Uterus (tissue), 4 donors: ENCODE measurements around the gene MTUS2. TPM values are rescaled to one million over a fixed set of nuclear protein-coding genes. Genes with fewer than 3 reads are reported as not detected.

Experiments used
- DNase-seq, 2 donors: peaks; one replicate each; pipeline ENCODE4 v3.0.0-alpha.2; 2019 to 2020
- H3K27ac ChIP-seq, 2 donors: fragments of 200-600 bp; sonication (generic); 1 replicate in 1 of 2; 2 replicates in 1 of 2; pipeline ENCODE4 v1.5.1; 2016 to 2018
- H3K27me3 ChIP-seq, 2 donors: fragments of 200-600 bp; sonication (generic); one replicate each; pipeline ENCODE4 v1.5.1; 2018 to 2019; ENCODE audit warnings: control low read depth in 1 of 2
- H3K36me3 ChIP-seq, 2 donors: fragments of 200-600 bp; sonication (generic); one replicate each; pipeline ENCODE4 v1.5.1; 2019; ENCODE audit warnings: control low read depth in 1 of 2
- H3K4me1 ChIP-seq, 2 donors: fragments of 200-600 bp; sonication (generic); one replicate each; pipeline ENCODE4 v1.5.1; 2018 to 2019; ENCODE audit warnings: control low read depth in 1 of 2
- H3K4me3 ChIP-seq, 2 donors: fragments of 200-600 bp; sonication (generic); 1 replicate in 1 of 2; 2 replicates in 1 of 2; pipeline ENCODE4 v1.5.1; 2018 to 2019; ENCODE audit warnings: mild to moderate bottlenecking in 1 of 2
- H3K9me3 ChIP-seq, 2 donors: fragments of 200-600 bp; sonication (generic); one replicate each; pipeline ENCODE4 v1.5.1; 2019; ENCODE audit warnings: control low read depth in 1 of 2
- POLR2A ChIP-seq, 2 donors: fragments of 450-650 bp; IDR thresholded peaks; one replicate each; pipeline ENCODE4 v1.6.1; 2016; ENCODE audit warnings: antibody characterized with exemption in 2 of 2, mild to moderate bottlenecking in 1 of 2, moderate library complexity in 1 of 2
- intact Hi-C: fragments of 100-400 bp; cut with DNase I; formaldehyde crosslinking; loops from one replicate; pipeline ENCODE4 v1.15.1; 2023; ENCODE audit warnings: low total_unique reads
- total RNA-seq, 4 donors: library from RNA; depleted of rRNA in 3 of 4; stranded (reverse); fragments of >200 nt in 3 of 4; gene quantifications; one replicate each; pipeline versions ENCODE4 v1.1.0 to v1.2.4, GENCODE V29; 2014 to 2023
- TF ChIP-seq, protein P1 (sequence below), 4 experiments: fragments of 200-600 bp in 2 of 4; fragments of 450-650 bp in 2 of 4; sonication (generic) in 2 of 4; IDR thresholded peaks; one replicate each; pipeline ENCODE4 v1.5.1; 2016 to 2019; ENCODE audit warnings: antibody characterized with exemption in 4 of 4, mild to moderate bottlenecking in 2 of 4, moderate library complexity in 1 of 4
- donor health status: DM: yes; HTN: yes; CAD: no.

Gene MTUS2
- total RNA-seq, 4 donors from 2014 or later = 0.26 to 4.0 (median 3.6) TPM; not detected in 1

DNA sequence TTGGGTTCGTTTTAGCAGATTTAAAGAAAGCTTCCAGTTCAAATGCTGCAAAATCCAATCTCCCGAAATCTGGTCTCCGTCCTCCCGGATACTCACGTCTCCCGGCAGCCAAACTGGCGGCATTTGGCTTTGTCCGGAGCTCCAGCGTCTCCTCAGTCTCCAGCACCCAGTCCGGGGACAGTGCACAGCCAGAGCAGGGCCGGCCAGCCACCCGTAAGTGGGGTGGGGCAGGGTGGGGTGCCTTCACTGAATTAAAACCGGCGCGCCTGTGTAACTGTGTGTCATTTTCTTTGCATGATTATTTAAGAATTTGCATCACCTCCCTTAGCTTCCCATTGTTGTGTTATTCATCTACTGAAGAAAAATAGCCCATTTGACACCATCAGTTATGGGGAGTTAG lies 280.6 kb downstream of the MTUS2 start:
- Histone ChIP-seq H3K36me3 (no peaks in the 10 kb centered on the region), H3K4me1 (no peaks in the 10 kb centered on the region), H3K4me3 (no peak overlapping the region), H3K9me3 (no peaks in the 10 kb centered on the region), H3K27ac (no peak overlapping the region), H3K27me3 (no peaks in the 10 kb centered on the region)
- intact Hi-C loops = no loop called here
- DNase-seq = no peak
- TF ChIP-seq POLR2A (IDR thresholded peaks at IDR 0.05) = no peak

DNA sequence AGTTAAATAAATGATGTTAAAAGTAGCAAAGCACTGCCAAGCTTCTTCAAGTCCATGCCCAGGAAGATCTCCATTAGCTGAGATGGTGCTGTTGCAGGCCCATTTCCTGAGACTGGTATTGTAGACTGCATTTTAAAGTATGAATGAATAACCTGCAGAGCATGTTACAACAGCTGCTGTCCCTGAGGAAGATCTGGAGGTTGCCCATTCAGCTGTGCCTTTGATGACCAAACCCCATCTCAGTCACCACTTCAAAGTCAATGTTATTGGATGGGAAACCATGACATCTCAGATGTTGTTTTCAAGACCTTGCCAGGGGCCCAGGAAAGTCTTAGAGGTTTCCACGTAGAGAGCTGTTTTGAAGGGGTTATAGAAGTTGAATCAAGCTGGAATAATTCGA lies 281.3 kb downstream of the MTUS2 start:
- Histone ChIP-seq H3K27me3 (no peaks in the 10 kb centered on the region), H3K4me1 (no peaks in the 10 kb centered on the region), H3K4me3 (no peak overlapping the region), H3K9me3 (no peaks in the 10 kb centered on the region), H3K36me3 (no peaks in the 10 kb centered on the region), H3K27ac (no peak overlapping the region)
- DNase-seq = no peak
- intact Hi-C loops = no loop called here
- TF ChIP-seq, protein P1, sequence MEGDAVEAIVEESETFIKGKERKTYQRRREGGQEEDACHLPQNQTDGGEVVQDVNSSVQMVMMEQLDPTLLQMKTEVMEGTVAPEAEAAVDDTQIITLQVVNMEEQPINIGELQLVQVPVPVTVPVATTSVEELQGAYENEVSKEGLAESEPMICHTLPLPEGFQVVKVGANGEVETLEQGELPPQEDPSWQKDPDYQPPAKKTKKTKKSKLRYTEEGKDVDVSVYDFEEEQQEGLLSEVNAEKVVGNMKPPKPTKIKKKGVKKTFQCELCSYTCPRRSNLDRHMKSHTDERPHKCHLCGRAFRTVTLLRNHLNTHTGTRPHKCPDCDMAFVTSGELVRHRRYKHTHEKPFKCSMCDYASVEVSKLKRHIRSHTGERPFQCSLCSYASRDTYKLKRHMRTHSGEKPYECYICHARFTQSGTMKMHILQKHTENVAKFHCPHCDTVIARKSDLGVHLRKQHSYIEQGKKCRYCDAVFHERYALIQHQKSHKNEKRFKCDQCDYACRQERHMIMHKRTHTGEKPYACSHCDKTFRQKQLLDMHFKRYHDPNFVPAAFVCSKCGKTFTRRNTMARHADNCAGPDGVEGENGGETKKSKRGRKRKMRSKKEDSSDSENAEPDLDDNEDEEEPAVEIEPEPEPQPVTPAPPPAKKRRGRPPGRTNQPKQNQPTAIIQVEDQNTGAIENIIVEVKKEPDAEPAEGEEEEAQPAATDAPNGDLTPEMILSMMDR (IDR thresholded peaks at IDR 0.05) = no peak
- no peak for TF ChIP-seq POLR2A (IDR thresholded peaks at IDR 0.05)

DNA sequence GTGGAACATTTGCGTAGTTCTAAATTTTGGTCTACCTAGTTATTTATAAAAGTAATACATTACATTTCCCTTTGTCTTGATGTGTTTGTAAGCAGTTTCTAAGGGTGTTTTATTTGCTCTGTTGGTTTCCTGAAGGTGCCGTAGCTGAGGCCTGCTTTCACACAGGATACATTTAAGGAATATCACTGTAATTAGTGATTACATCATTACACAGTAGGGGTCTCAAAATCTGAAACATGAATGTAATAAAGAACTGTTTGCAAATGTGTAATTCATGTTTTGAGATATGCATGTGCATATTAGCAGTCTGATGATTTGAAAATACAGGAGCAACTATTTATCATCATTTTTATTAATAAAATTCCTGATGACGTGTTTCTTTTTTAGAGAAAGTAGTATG lies 281.8 kb downstream of the MTUS2 start:
- no peak for DNase-seq
- no peak overlapping the region for H3K27ac ChIP-seq
- H3K36me3 ChIP-seq = no peaks in the 10 kb centered on the region
- H3K27me3 ChIP-seq = no peaks in the 10 kb centered on the region
- no peak overlapping the region for H3K4me3 ChIP-seq
- TF ChIP-seq POLR2A (IDR thresholded peaks at IDR 0.05) = no peak
- TF ChIP-seq, protein P1 (IDR thresholded peaks at IDR 0.05) = no peak
- no peaks in the 10 kb centered on the region for H3K9me3 ChIP-seq
- intact Hi-C loops = no loop called here
- no peaks in the 10 kb centered on the region for H3K4me1 ChIP-seq

DNA sequence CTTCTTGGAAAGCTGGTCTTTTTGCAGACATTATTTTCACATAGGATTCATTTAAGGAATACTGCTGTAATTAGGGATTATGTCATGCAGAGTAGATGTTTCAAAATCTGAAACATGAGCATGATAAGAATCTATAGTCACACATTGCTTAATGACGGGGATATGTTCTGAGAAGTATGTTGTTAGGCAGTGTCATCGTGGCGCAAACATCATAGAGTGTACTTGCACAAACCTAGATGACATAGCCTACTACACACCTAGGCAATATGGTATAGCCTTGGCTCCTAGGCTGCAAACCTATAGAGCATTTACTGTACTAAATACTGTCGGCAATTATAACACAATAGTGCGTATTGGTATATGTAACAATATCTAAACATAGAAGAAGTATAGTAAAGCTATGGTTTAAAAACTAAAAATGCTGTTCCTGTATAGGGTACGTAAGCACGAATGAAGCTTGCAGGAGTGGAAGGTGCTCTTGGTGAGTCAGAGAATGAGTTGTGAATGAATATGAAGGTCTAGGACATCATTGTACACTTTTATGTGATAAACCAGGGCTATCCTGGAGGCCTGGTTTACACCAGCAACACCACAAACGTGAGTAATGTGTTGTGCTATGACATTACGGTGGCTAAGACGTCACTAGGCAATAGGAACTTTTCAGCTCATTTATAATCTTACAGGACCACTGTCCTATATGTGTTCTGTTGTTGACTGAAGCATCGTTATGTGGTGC lies 283.1 kb downstream of the MTUS2 start:
- no peaks in the 10 kb centered on the region for H3K4me1 ChIP-seq
- DNase-seq = no peak
- H3K36me3 ChIP-seq = no peaks in the 10 kb centered on the region
- no peaks in the 10 kb centered on the region for H3K9me3 ChIP-seq
- H3K27ac ChIP-seq = no peak overlapping the region
- no peaks in the 10 kb centered on the region for H3K27me3 ChIP-seq
- intact Hi-C loops = no loop called here
- TF ChIP-seq POLR2A (IDR thresholded peaks at IDR 0.05) = no peak
- TF ChIP-seq, protein P1 (IDR thresholded peaks at IDR 0.05) = no peak
- H3K4me3 ChIP-seq = no peak overlapping the region

DNA sequence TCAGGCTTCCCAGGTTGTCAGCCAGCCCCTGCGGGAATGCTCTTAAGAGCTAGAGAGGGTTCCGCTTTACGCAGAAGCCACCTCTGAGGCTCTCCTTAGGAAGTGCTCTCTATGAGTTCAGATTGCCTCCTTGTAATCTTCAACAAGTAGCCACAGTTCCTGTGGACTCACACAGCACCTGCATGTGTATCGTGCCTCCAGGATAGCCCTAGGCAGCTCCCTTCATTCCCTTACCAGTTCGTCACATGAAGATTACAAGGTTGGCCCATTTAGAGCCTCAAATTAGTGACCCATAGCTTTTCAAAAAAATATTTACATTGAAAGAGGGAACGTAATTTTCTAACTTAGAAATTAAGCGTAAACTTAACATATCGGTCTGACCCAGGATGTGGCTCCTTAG lies 284.3 kb downstream of the MTUS2 start:
- no peak for DNase-seq
- Histone ChIP-seq H3K4me1 (no peaks in the 10 kb centered on the region), H3K27me3 (no peaks in the 10 kb centered on the region), H3K27ac (no peak overlapping the region), H3K4me3 (no peak overlapping the region), H3K9me3 (no peaks in the 10 kb centered on the region), H3K36me3 (no peaks in the 10 kb centered on the region)
- intact Hi-C loops = no loop called here
- TF ChIP-seq POLR2A (IDR thresholded peaks at IDR 0.05) = no peak
- TF ChIP-seq, protein P1 (IDR thresholded peaks at IDR 0.05) = no peak
